HG03342 (cell line): Measurements from ENCODE around the gene BTN1A1.
"Not testable (repeated sequence)": the region's sequence is repeated elsewhere in the genome, so short reads cannot be mapped to it uniquely, and the experiment has no call there.

ENCODE experiments used
- ATAC-seq: cut with Tn5 transposase; IDR thresholded peaks from one replicate; pipeline ENCODE4 v1.9.1; 2021; ENCODE audit warnings: mild to moderate bottlenecking, moderate library complexity; ENCODE audit not compliant: unreplicated experiment

The BTN1A1 gene

GRCh38 chr6:26507658-26508057 is 7.6 kb downstream of the BTN1A1 start:
- no peak for ATAC-seq

- ATAC-seq, result not testable (repeated sequence)
These were observed 10.9 kb downstream of the BTN1A1 start for GRCh38 chr6:26511033-26511432.

GRCh38 chr6:26514984-26515383 is 14.9 kb downstream of the BTN1A1 start:
- ATAC-seq, result no peak

GRCh38 chr6:26516481-26517427 is 16.7 kb downstream of the BTN1A1 start:
- ATAC-seq, result no peak

GRCh38 chr6:26519359-26519758 is 19.3 kb downstream of the BTN1A1 start:
- no peak for ATAC-seq

GRCh38 chr6:26520237-26520849 is 20.2 kb downstream of the BTN1A1 start:
- peak; percentile 36 for ATAC-seq

- peak; percentile 56 for ATAC-seq
These were observed 20.9 kb downstream of the BTN1A1 start for GRCh38 chr6:26520850-26521599.

GRCh38 chr6:26521600-26522391 is 21.7 kb downstream of the BTN1A1 start:
- ATAC-seq, result peak; percentile 68

GRCh38 chr6:26522486-26523228 is 22.6 kb downstream of the BTN1A1 start:
- ATAC-seq, result not testable (repeated sequence)

GRCh38 chr6:26524314-26524713 is 24.2 kb downstream of the BTN1A1 start:
- not testable (repeated sequence) for ATAC-seq

GRCh38 chr6:26524722-26525370 is 24.7 kb downstream of the BTN1A1 start:
- no peak for ATAC-seq

GRCh38 chr6:26525838-26526237 is 25.7 kb downstream of the BTN1A1 start:
- ATAC-seq, result no peak

GRCh38 chr6:26526928-26527327 is 26.8 kb downstream of the BTN1A1 start:
- no peak for ATAC-seq

- no peak for ATAC-seq
These were observed 30.1 kb downstream of the BTN1A1 start for GRCh38 chr6:26530203-26530602.

- ATAC-seq, result no peak
These were observed 31.8 kb downstream of the BTN1A1 start for GRCh38 chr6:26531897-26532296.

- peak; percentile 37 for ATAC-seq
These were observed 32.8 kb downstream of the BTN1A1 start for GRCh38 chr6:26532699-26533531.

- ATAC-seq, result no peak
These were observed 33.4 kb downstream of the BTN1A1 start for GRCh38 chr6:26533532-26533931.

- ATAC-seq, result no peak
These were observed 34.8 kb downstream of the BTN1A1 start for GRCh38 chr6:26534681-26535465.
